B cell (primary cell): ENCODE data around the gene MUC13. TPM values are rescaled to one million over a fixed set of nuclear protein-coding genes. Genes with fewer than 3 reads are reported as not detected.

ENCODE experiments used
- ATAC-seq: fragments of 200-7000 bp; cut with Tn5 transposase; one replicate; pipeline ENCODE4 v1.10.0; 2021; ENCODE audit warnings: low read depth, mild to moderate bottlenecking, moderate number of reproducible peaks, moderate library complexity
- CTCF ChIA-PET: fragments of 350-600 bp; sonication (Branson Sonifier 250); formaldehyde crosslinking; loops from one replicate; lab custom pipeline; 2021; ENCODE audit warnings: antibody characterized with exemption, inconsistent platforms; lab: Charles Lee
- POLR2A ChIA-PET: fragments of 350-600 bp; sonication (Branson Sonifier 250); formaldehyde crosslinking; loops from one replicate; lab custom pipeline; 2021; ENCODE audit warnings: antibody characterized with exemption; lab: Charles Lee
- DNase-seq: peaks from one replicate; pipeline ENCODE4 v3.0.0; 2013
- H2AFZ ChIP-seq: 2 replicates; pipeline ENCODE4 v1.6.1; 2012; ENCODE audit warnings: mild to moderate bottlenecking, low read depth, low read length; ENCODE audit not compliant: insufficient read depth, poor library complexity, severe bottlenecking
- H3K27ac ChIP-seq, 2 donors: 1 replicate in 1 of 2; 2 replicates in 1 of 2; pipeline ENCODE4 v1.5.1; 2012 to 2013; ENCODE audit warnings: low read length in 2 of 2, mild to moderate bottlenecking in 2 of 2, moderate library complexity in 1 of 2
- H3K27me3 ChIP-seq, 4 experiments: fragments of 200-600 bp in 1 of 4; sonication (generic) in 1 of 4; replicated peaks in 1 of 4; 1 replicate in 2 of 4; 2 replicates in 2 of 4; pipeline versions ENCODE4 v1.6.1 to v1.7.0; 2013 to 2016; ENCODE audit warnings: low read length in 3 of 4, mild to moderate bottlenecking in 2 of 4, mixed read lengths in 1 of 4, moderate library complexity in 1 of 4; ENCODE audit not compliant: insufficient read depth in 4 of 4, control insufficient read depth in 3 of 4; ENCODE audit errors: control extremely low read depth in 1 of 4
- H3K36me3 ChIP-seq, 2 experiments: replicated peaks in 1 of 2; 1 replicate in 1 of 2; 2 replicates in 1 of 2; pipeline versions ENCODE4 v1.6.1 to v1.7.1; 2013; ENCODE audit warnings: low read length in 1 of 2; ENCODE audit not compliant: insufficient read depth in 2 of 2, control insufficient read depth in 1 of 2; ENCODE audit errors: control extremely low read depth in 1 of 2, extremely low read depth in 1 of 2
- H3K4me1 ChIP-seq, 2 donors: fragments of 200-600 bp in 1 of 2; sonication (generic) in 1 of 2; 1 replicate in 1 of 2; 2 replicates in 1 of 2; pipeline versions ENCODE4 v1.5.1 to v1.6.1; 2013 to 2017; ENCODE audit warnings: low read length in 2 of 2; ENCODE audit not compliant: control insufficient read depth in 2 of 2, insufficient read depth in 2 of 2
- H3K4me2 ChIP-seq: replicated peaks from 2 replicates; pipeline ENCODE3; 2012; ENCODE audit warnings: mild to moderate bottlenecking, low read depth, low read length; ENCODE audit not compliant: poor library complexity, severe bottlenecking
- H3K4me3 ChIP-seq, 5 experiments: fragments of 200-600 bp in 1 of 5; sonication (generic) in 1 of 5; 1 replicate in 3 of 5; 2 replicates in 2 of 5; pipeline versions ENCODE4 v1.5.1 to v1.7.0; 2011 to 2016; ENCODE audit warnings: low read length in 4 of 5, mild to moderate bottlenecking in 4 of 5, low read depth in 2 of 5, control low read depth in 1 of 5, moderate library complexity in 1 of 5; ENCODE audit not compliant: insufficient read depth in 1 of 5; ENCODE audit errors: control extremely low read depth in 1 of 5, extremely low read depth in 1 of 5
- H3K79me2 ChIP-seq: fragments of 200-600 bp; sonication (generic); one replicate; pipeline ENCODE4 v1.6.0; 2016; ENCODE audit warnings: low read length; ENCODE audit not compliant: control insufficient read depth, insufficient read depth
- H3K9ac ChIP-seq: fragments of 200-600 bp; sonication (generic); 2 replicates; pipeline ENCODE4 v1.6.1; 2017; ENCODE audit warnings: mild to moderate bottlenecking, low read length, moderate library complexity
- H3K9me3 ChIP-seq, 3 donors: one replicate each; pipeline versions ENCODE4 v1.6.1 to v1.7.1; 2013; ENCODE audit warnings: low read length in 2 of 3; ENCODE audit not compliant: control insufficient read depth in 2 of 3, insufficient read depth in 1 of 3; ENCODE audit errors: control extremely low read depth in 1 of 3
- H4K20me1 ChIP-seq: 2 replicates; pipeline ENCODE4 v1.6.0; 2012; ENCODE audit warnings: mild to moderate bottlenecking, low read length; ENCODE audit not compliant: insufficient read depth, control insufficient read depth, poor library complexity, severe bottlenecking
- H3K27ac Mint-ChIP-seq: one replicate; pipeline ENCODE4 v1.8.0; 2021; ENCODE audit warnings: mixed read lengths
- H3K27me3 Mint-ChIP-seq: one replicate; pipeline ENCODE4 v1.8.0; 2021; ENCODE audit warnings: mixed read lengths
- H3K4me1 Mint-ChIP-seq: one replicate; pipeline ENCODE4 v1.8.0; 2021; ENCODE audit warnings: mixed read lengths
- H3K4me3 Mint-ChIP-seq: one replicate; pipeline ENCODE4 v1.8.0; 2021; ENCODE audit warnings: mixed read lengths
- H3K9me3 Mint-ChIP-seq: one replicate; pipeline ENCODE4 v1.8.0; 2022; ENCODE audit warnings: mixed read lengths; ENCODE audit not compliant: insufficient read depth
- CTCF ChIP-seq: fragments of 200-600 bp; IDR thresholded peaks from one replicate; pipeline ENCODE4 v1.8.0; 2022; ENCODE audit warnings: antibody characterized with exemption, mild to moderate bottlenecking
- EZH2 ChIP-seq: IDR thresholded peaks from 2 replicates; pipeline ENCODE4 v1.6.1; 2012; ENCODE audit warnings: borderline replicate concordance, low read depth, mild to moderate bottlenecking, moderate library complexity, low read length; ENCODE audit not compliant: insufficient read depth, poor library complexity, severe bottlenecking
- WGBS: methylation state at CpG from one replicate; pipeline ENCODE4 v1.1.5; 2013; ENCODE audit warnings: missing lambda C conversion rate; ENCODE audit not compliant: insufficient coverage; 5-methylcytosine and 5-hydroxymethylcytosine counted together
- intact Hi-C: fragments of 100-400 bp; cut with micrococcal nuclease; formaldehyde crosslinking; loops from one replicate; pipeline ENCODE4 v1.10.0; 2022
- polyA plus RNA-seq: library from polyadenylated mRNA; depleted of rRNA; stranded (reverse); fragments of >200 nt; gene quantifications from 2 replicates; pipeline ENCODE4 v1.2.3, GENCODE V29; 2012
- total RNA-seq, 2 donors: library from RNA; stranded (reverse); fragments of 120-200 nt in 1 of 2; gene quantifications; 1 replicate in 1 of 2; 2 replicates in 1 of 2; pipeline versions ENCODE4 v1.2.3 to v1.2.4, GENCODE V29; 2013 to 2022

The MUC13 gene
- total and polyA plus RNA-seq, 2 donors (not counting 1 experiment from before 2014, with no cell fraction given) = not detected

GRCh38 chr3:124861041-124861440, 73.5 kb downstream of the MUC13 start:
- H3K4me3 ChIP-seq = no peak overlapping the region
- peaks cover 0 to 13% (median 1%) of the 10 kb centered on the region in 4 experiments for H3K27me3 ChIP-seq
- CTCF ChIA-PET = no interaction called here
- no peak overlapping the region for H3K4me2 ChIP-seq
- no peaks in the 10 kb centered on the region for H3K4me1 ChIP-seq
- no peak overlapping the region for H3K9ac ChIP-seq
- no peaks in the 10 kb centered on the region for H3K9me3 Mint-ChIP-seq
- H4K20me1 ChIP-seq = no peaks in the 10 kb centered on the region
- POLR2A ChIA-PET = no interaction called here
- WGBS = 94% methylated on average over 3 of the region's 9 CpGs
- H3K27ac ChIP-seq = no peak overlapping the region
- H3K79me2 ChIP-seq = no peaks in the 10 kb centered on the region
- peaks cover 9% of the 10 kb centered on the region for H3K27me3 Mint-ChIP-seq
- no peak for ATAC-seq
- intact Hi-C loops = no loop called here
- no peaks in the 10 kb centered on the region for H3K36me3 ChIP-seq
- DNase-seq = no peak
- no peak for TF ChIP-seq EZH2
- no peak overlapping the region for H3K27ac Mint-ChIP-seq
- H3K4me1 Mint-ChIP-seq = no peaks in the 10 kb centered on the region
- no peak overlapping the region for H3K4me3 Mint-ChIP-seq
- no peaks in the 10 kb centered on the region for H3K9me3 ChIP-seq
- no peak overlapping the region for H2AFZ ChIP-seq

GRCh38 chr3:124860599-124860998, 74.0 kb downstream of the MUC13 start:
- Histone ChIP-seq H3K4me3 (no peak overlapping the region), H4K20me1 (no peaks in the 10 kb centered on the region), H3K27ac (no peak overlapping the region), H3K9me3 (no peaks in the 10 kb centered on the region), H3K9ac (no peak overlapping the region), H3K36me3 (no peaks in the 10 kb centered on the region), H3K4me2 (no peak overlapping the region), H3K79me2 (no peaks in the 10 kb centered on the region), H3K27me3 (peaks cover 0 to 13% (median 1%) of the 10 kb centered on the region in 4 experiments), H2AFZ (no peak overlapping the region), H3K4me1 (no peaks in the 10 kb centered on the region)
- intact Hi-C loops = no loop called here
- POLR2A ChIA-PET = no interaction called here
- no peaks in the 10 kb centered on the region for H3K4me1 Mint-ChIP-seq
- no CpG with 5 or more reads among the region's 1 CpG for WGBS
- no peak overlapping the region for H3K4me3 Mint-ChIP-seq
- no peaks in the 10 kb centered on the region for H3K9me3 Mint-ChIP-seq
- peaks cover 13% of the 10 kb centered on the region for H3K27me3 Mint-ChIP-seq
- no peak overlapping the region for H3K27ac Mint-ChIP-seq
- CTCF ChIA-PET = no interaction called here
- ATAC-seq = no peak
- DNase-seq = no peak
- TF ChIP-seq CTCF (no peak), EZH2 (no peak)
